ENCODE measurements around the gene FAM149B1.

Gene FAM149B1

DNA sequence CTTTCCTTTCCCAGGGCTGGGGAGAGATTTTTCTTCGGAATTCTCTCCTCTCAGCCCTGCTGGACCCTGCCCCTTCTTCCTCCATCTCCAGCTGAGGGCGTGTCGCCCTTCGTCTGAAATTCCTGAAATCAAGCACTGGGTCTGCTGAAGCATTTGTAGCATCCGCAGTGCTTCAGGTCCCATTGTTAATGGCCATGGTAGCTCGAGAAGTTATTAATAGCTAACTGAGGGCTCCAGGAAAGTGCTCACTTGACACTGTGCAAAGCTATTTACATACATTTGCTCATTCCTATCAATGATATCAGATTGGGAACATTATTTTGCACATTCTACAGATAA lies 515 bp downstream of the FAM149B1 start:
- peak overlapping the region; percentile 96 for H3K4me3 ChIP-seq (ENCODE audit: low read length, poor library complexity, severe bottlenecking)
- H3K79me2 ChIP-seq (ENCODE audit: insufficient read depth, low read length): peaks cover 50% of the 10 kb centered on the region
- TF ChIP-seq, protein P1, sequence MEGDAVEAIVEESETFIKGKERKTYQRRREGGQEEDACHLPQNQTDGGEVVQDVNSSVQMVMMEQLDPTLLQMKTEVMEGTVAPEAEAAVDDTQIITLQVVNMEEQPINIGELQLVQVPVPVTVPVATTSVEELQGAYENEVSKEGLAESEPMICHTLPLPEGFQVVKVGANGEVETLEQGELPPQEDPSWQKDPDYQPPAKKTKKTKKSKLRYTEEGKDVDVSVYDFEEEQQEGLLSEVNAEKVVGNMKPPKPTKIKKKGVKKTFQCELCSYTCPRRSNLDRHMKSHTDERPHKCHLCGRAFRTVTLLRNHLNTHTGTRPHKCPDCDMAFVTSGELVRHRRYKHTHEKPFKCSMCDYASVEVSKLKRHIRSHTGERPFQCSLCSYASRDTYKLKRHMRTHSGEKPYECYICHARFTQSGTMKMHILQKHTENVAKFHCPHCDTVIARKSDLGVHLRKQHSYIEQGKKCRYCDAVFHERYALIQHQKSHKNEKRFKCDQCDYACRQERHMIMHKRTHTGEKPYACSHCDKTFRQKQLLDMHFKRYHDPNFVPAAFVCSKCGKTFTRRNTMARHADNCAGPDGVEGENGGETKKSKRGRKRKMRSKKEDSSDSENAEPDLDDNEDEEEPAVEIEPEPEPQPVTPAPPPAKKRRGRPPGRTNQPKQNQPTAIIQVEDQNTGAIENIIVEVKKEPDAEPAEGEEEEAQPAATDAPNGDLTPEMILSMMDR (conservative IDR thresholded peaks at IDR 0.05; ENCODE audit: low read length): no peak
- no peak for TF ChIP-seq EZH2phosphoT487 (IDR thresholded peaks at IDR 0.05; ENCODE audit: borderline replicate concordance)
- H3F3A ChIP-seq (ENCODE audit: low read depth): peaks cover 3% of the 10 kb centered on the region; the same call in 1 of the 2 replicates
- no peaks in the 10 kb centered on the region for H3K36me3 ChIP-seq (ENCODE audit: insufficient read depth, low read length)
- peak overlapping the region; percentile 88 for H3K9ac ChIP-seq (ENCODE audit: low read depth, low read length, poor library complexity, severe bottlenecking)
- H2AFZ ChIP-seq (ENCODE audit: low read length): peak overlapping the region; percentile 90
- no peaks in the 10 kb centered on the region for H3K27me3 ChIP-seq (ENCODE audit: insufficient read depth, low read length, poor library complexity, severe bottlenecking)
- H4K20me1 ChIP-seq (ENCODE audit: insufficient read depth, low read length, poor library complexity, severe bottlenecking): peaks cover 11% of the 10 kb centered on the region
- no peaks in the 10 kb centered on the region for H3K9me2 ChIP-seq (replicated peaks; ENCODE audit: low read depth, low read length)
- H3K4me2 ChIP-seq (ENCODE audit: low read depth, low read length, poor library complexity, severe bottlenecking): peak overlapping the region; percentile 100
- H3K9me3 ChIP-seq (ENCODE audit: insufficient read depth, low read depth, low read length): no peaks in the 10 kb centered on the region
- H3K4me1 ChIP-seq (ENCODE audit: insufficient read depth, low read length, poor library complexity, severe bottlenecking): peaks cover 28% of the 10 kb centered on the region

DNA sequence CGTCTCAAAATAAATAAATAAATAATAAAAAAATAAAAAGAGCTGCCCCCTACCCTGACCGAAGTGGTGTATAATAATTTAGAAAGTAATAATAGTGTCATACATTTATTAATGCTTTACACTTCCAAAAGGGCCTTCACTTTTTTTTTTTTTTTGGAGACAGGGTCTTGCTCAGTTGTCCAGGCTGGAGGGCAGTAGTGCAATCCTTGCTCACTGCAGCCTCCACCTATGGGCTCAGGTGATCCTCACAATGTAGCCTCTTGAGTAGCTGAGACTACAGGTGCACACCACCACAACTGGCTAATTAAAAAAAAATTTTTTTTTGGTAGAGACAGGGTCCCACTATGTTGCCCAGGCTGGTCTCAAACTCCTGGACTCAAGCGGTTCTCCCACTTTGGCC lies 1.4 kb downstream of the FAM149B1 start:
- H3K4me3 ChIP-seq (ENCODE audit: low read length, poor library complexity, severe bottlenecking): no peak overlapping the region
- no peaks in the 10 kb centered on the region for H3K27me3 ChIP-seq (ENCODE audit: insufficient read depth, low read length, poor library complexity, severe bottlenecking)
- H3K9me2 ChIP-seq (replicated peaks; ENCODE audit: low read depth, low read length): no peaks in the 10 kb centered on the region
- no peak overlapping the region for H2AFZ ChIP-seq (ENCODE audit: low read length)
- H3K4me2 ChIP-seq (ENCODE audit: low read depth, low read length, poor library complexity, severe bottlenecking): no peak overlapping the region
- H3K4me1 ChIP-seq (ENCODE audit: insufficient read depth, low read length, poor library complexity, severe bottlenecking): peaks cover 23% of the 10 kb centered on the region
- no peaks in the 10 kb centered on the region for H3K9me3 ChIP-seq (ENCODE audit: insufficient read depth, low read depth, low read length)
- H3F3A ChIP-seq (ENCODE audit: low read depth): peaks cover 3% of the 10 kb centered on the region; the same call in 1 of the 2 replicates
- TF ChIP-seq, protein P1 (conservative IDR thresholded peaks at IDR 0.05; ENCODE audit: low read length): no peak
- no peak for TF ChIP-seq EZH2phosphoT487 (IDR thresholded peaks at IDR 0.05; ENCODE audit: borderline replicate concordance)
- H3K9ac ChIP-seq (ENCODE audit: low read depth, low read length, poor library complexity, severe bottlenecking): no peak overlapping the region
- peaks cover 8% of the 10 kb centered on the region for H4K20me1 ChIP-seq (ENCODE audit: insufficient read depth, low read length, poor library complexity, severe bottlenecking)
- H3K79me2 ChIP-seq (ENCODE audit: insufficient read depth, low read length): peaks cover 44% of the 10 kb centered on the region
- no peaks in the 10 kb centered on the region for H3K36me3 ChIP-seq (ENCODE audit: insufficient read depth, low read length)

DNA sequence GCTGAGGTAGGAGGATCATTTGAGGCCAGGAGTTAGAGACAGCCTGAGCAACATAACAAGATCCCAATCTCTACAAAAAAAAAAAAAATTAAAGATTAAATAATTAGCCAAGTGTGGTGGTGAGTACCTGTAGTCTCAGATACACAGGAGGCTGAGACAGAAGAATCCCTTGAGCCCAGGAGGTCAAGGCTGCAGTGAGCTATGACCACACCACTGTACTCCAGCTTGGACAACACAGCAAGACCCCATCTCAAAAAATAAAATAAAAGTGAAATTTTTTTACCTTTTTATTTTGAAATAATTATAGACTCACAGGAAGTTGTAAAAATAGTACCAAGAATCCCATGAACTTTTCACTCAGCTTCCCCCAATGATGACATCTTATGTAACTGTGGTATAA lies 4.9 kb downstream of the FAM149B1 start:
- no peak overlapping the region for H2AFZ ChIP-seq (ENCODE audit: low read length)
- no peaks in the 10 kb centered on the region for H3K9me2 ChIP-seq (replicated peaks; ENCODE audit: low read depth, low read length)
- no peak overlapping the region for H3K4me3 ChIP-seq (ENCODE audit: low read length, poor library complexity, severe bottlenecking)
- H3K4me2 ChIP-seq (ENCODE audit: low read depth, low read length, poor library complexity, severe bottlenecking): no peak overlapping the region
- H3K4me1 ChIP-seq (ENCODE audit: insufficient read depth, low read length, poor library complexity, severe bottlenecking): peaks cover 4% of the 10 kb centered on the region
- H3K9me3 ChIP-seq (ENCODE audit: insufficient read depth, low read depth, low read length): no peaks in the 10 kb centered on the region
- H3K9ac ChIP-seq (ENCODE audit: low read depth, low read length, poor library complexity, severe bottlenecking): no peak overlapping the region
- TF ChIP-seq EZH2phosphoT487 (IDR thresholded peaks at IDR 0.05; ENCODE audit: borderline replicate concordance): no peak
- TF ChIP-seq, protein P1 (conservative IDR thresholded peaks at IDR 0.05; ENCODE audit: low read length): no peak
- H3K79me2 ChIP-seq (ENCODE audit: insufficient read depth, low read length): peaks cover 13% of the 10 kb centered on the region
- peaks cover 3% of the 10 kb centered on the region; the same call in 1 of the 2 replicates for H3F3A ChIP-seq (ENCODE audit: low read depth)
- no peaks in the 10 kb centered on the region for H3K27me3 ChIP-seq (ENCODE audit: insufficient read depth, low read length, poor library complexity, severe bottlenecking)
- H3K36me3 ChIP-seq (ENCODE audit: insufficient read depth, low read length): no peaks in the 10 kb centered on the region
- no peaks in the 10 kb centered on the region for H4K20me1 ChIP-seq (ENCODE audit: insufficient read depth, low read length, poor library complexity, severe bottlenecking)
